ENCODE measurements around the gene RAX.
"Not testable (repeated sequence)": the region's sequence is repeated elsewhere in the genome, so short reads cannot be mapped to it uniquely, and the experiment has no call there.

Gene RAX

GRCh38 chr18:59266886-59267502, 6.3 kb downstream of the RAX start:
- Mint-ChIP-seq H3K4me3 (no peak overlapping the region), H3K4me1 (peaks cover 22% of the 10 kb centered on the region)
- DNase-seq (ENCODE audit: low spot score in 2 of 2) = no peak

GRCh38 chr18:59266459-59266858, 6.8 kb downstream of the RAX start:
- H3K4me1 Mint-ChIP-seq = peaks cover 22% of the 10 kb centered on the region
- H3K9me3 Mint-ChIP-seq = no peaks in the 10 kb centered on the region
- ATAC-seq (no peak), DNase-seq (ENCODE audit: low spot score in 2 of 2) (no peak)
- no peaks in the 10 kb centered on the region for H3K36me3 Mint-ChIP-seq
- no peak overlapping the region for H3K27ac Mint-ChIP-seq
- H3K4me3 Mint-ChIP-seq = no peak overlapping the region

More at GRCh38 chr18:59266886-59267502, 6.3 kb downstream of the RAX start:
- no peaks in the 10 kb centered on the region for H3K9me3 Mint-ChIP-seq
- no peak overlapping the region for H3K27ac Mint-ChIP-seq
- ATAC-seq = no peak
- no peaks in the 10 kb centered on the region for H3K36me3 Mint-ChIP-seq

DNA sequence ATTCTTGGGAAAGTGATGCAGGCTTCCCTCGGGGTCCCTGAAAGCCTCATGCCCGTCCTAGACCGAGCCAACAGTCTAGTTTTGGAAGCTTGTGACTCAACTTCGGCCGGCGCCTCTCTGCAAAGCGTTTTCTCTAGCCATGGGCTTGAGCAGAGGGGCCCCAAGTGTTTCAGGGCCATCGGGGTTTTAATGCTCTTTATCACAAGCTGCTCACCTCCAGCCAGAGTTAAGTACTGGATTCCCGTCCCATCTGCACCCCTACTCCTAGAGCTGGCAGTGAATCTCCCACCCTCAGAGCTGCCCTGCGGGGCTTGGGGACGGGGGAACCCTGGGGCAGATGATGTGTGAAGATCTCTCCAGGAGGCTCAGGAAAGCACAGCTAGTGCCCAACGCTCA, 7.3 kb downstream of the RAX start:
- Mint-ChIP-seq H3K27ac (no peak overlapping the region), H3K36me3 (no peaks in the 10 kb centered on the region), H3K4me1 (peaks cover 22% of the 10 kb centered on the region), H3K4me3 (peak overlapping the region; percentile 54), H3K9me3 (no peaks in the 10 kb centered on the region)
- ATAC-seq (no peak), DNase-seq (ENCODE audit: low spot score in 2 of 2) (no peak)

- DNase-seq (ENCODE audit: low spot score in 2 of 2) (peak in 1 of 2 donors; percentile 57), ATAC-seq (peak; percentile 60)
- Mint-ChIP-seq H3K9me3 (no peaks in the 10 kb centered on the region), H3K36me3 (no peaks in the 10 kb centered on the region), H3K4me3 (peak overlapping the region; percentile 54), H3K4me1 (peaks cover 22% of the 10 kb centered on the region), H3K27ac (no peak overlapping the region)
Observed at GRCh38 chr18:59265246-59265973, 7.8 kb downstream of the RAX start.

GRCh38 chr18:59264651-59265245, 8.5 kb downstream of the RAX start:
- Mint-ChIP-seq H3K27ac (no peak overlapping the region), H3K36me3 (no peaks in the 10 kb centered on the region), H3K4me3 (peak overlapping the region; percentile 54), H3K4me1 (peaks cover 20% of the 10 kb centered on the region), H3K9me3 (no peaks in the 10 kb centered on the region)
- DNase-seq (ENCODE audit: low spot score in 2 of 2) (no peak), ATAC-seq (no peak)

GRCh38 chr18:59264121-59264571, 9.1 kb downstream of the RAX start:
- no peaks in the 10 kb centered on the region for H3K36me3 Mint-ChIP-seq
- H3K4me1 Mint-ChIP-seq = peaks cover 15% of the 10 kb centered on the region
- H3K4me3 Mint-ChIP-seq = no peak overlapping the region
- peaks cover 3% of the 10 kb centered on the region for H3K9me3 Mint-ChIP-seq
- no peak for DNase-seq (ENCODE audit: low spot score in 2 of 2)
- ATAC-seq = no peak
- H3K27ac Mint-ChIP-seq = no peak overlapping the region

GRCh38 chr18:59263661-59264060, 9.6 kb downstream of the RAX start:
- Mint-ChIP-seq H3K4me1 (peaks cover 12% of the 10 kb centered on the region), H3K27ac (no peak overlapping the region), H3K4me3 (no peak overlapping the region), H3K9me3 (peaks cover 3% of the 10 kb centered on the region), H3K36me3 (no peaks in the 10 kb centered on the region)
- no peak for ATAC-seq
- no peak for DNase-seq (ENCODE audit: low spot score in 2 of 2)

DNA sequence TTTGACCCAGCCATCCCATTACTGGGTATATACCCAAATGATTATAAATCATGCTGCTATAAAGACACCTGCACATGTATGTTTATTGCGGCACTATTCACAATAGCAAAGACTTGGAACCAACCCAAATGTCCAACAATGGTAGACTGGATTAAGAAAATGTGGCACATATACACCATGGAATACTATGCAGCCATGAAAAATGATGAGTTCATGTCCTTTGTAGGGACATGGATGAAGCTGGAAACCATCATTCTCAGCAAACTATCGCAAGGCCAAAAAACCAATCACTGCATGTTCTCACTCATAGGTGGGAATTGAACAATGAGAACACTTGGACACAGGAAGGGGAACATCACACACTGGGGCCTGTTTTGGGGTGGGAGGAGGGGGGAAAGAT, 11.0 kb downstream of the RAX start:
- not testable (repeated sequence) for H3K9me3 Mint-ChIP-seq; H3K4me1 Mint-ChIP-seq; DNase-seq (ENCODE audit: low spot score in 2 of 2); H3K4me3 Mint-ChIP-seq; ATAC-seq; H3K36me3 Mint-ChIP-seq; H3K27ac Mint-ChIP-seq

- ATAC-seq; H3K9me3 Mint-ChIP-seq; H3K4me3 Mint-ChIP-seq; H3K27ac Mint-ChIP-seq; H3K36me3 Mint-ChIP-seq; H3K4me1 Mint-ChIP-seq; DNase-seq (ENCODE audit: low spot score in 2 of 2): not testable (repeated sequence)
Observed at GRCh38 chr18:59261842-59262241, 11.4 kb downstream of the RAX start.

GRCh38 chr18:59255491-59255890, 17.8 kb downstream of the RAX start:
- not testable (repeated sequence) for H3K4me3 Mint-ChIP-seq, H3K27ac Mint-ChIP-seq

GRCh38 chr18:59249199-59249774, 24.0 kb downstream of the RAX start:
- no peak for DNase-seq (ENCODE audit: low spot score in 2 of 2)
- Mint-ChIP-seq H3K4me1 (no peaks in the 10 kb centered on the region), H3K27ac (no peak overlapping the region), H3K4me3 (no peak overlapping the region), H3K9me3 (no peaks in the 10 kb centered on the region), H3K36me3 (no peaks in the 10 kb centered on the region)
- ATAC-seq = peak; percentile 40

More at GRCh38 chr18:59255491-59255890, 17.8 kb downstream of the RAX start:
- DNase-seq (ENCODE audit: low spot score in 2 of 2); H3K9me3 Mint-ChIP-seq; ATAC-seq; H3K4me1 Mint-ChIP-seq; H3K36me3 Mint-ChIP-seq: not testable (repeated sequence)

- H3K4me3 Mint-ChIP-seq = no peak overlapping the region
- H3K4me1 Mint-ChIP-seq = no peaks in the 10 kb centered on the region
- DNase-seq (ENCODE audit: low spot score in 2 of 2) (no peak), ATAC-seq (no peak)
- no peaks in the 10 kb centered on the region for H3K36me3 Mint-ChIP-seq
- no peak overlapping the region for H3K27ac Mint-ChIP-seq
- no peaks in the 10 kb centered on the region for H3K9me3 Mint-ChIP-seq
Observed at GRCh38 chr18:59246796-59247195, 26.5 kb downstream of the RAX start.

DNA sequence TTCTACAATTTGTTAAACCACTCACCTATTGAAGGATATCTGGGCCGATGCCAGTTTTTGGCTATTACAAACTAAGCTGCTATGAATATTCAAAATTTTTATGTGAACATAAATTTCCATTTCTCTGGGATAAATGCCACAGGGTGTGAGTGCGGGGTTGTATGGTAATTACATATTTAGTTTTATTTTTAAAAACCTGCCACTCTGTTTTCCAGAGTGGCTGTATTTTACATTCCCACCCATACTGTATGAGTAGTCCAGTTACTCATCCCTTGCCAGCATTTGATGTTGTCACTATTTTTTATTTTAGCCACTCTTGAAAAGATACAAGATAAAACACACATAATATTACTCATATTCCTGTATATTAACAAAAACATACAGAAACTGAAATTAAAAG, 30.3 kb downstream of the RAX start:
- Mint-ChIP-seq H3K36me3 (no peaks in the 10 kb centered on the region), H3K4me1 (no peaks in the 10 kb centered on the region), H3K27ac (no peak overlapping the region), H3K4me3 (no peak overlapping the region), H3K9me3 (peaks cover 4% of the 10 kb centered on the region)
- ATAC-seq = no peak
- DNase-seq (ENCODE audit: low spot score in 2 of 2) = no peak

- no peak overlapping the region for H3K27ac Mint-ChIP-seq
- H3K4me3 Mint-ChIP-seq = no peak overlapping the region
- H3K36me3 Mint-ChIP-seq = no peaks in the 10 kb centered on the region
- DNase-seq (ENCODE audit: low spot score in 2 of 2) = no peak
- peaks cover 7% of the 10 kb centered on the region for H3K9me3 Mint-ChIP-seq
- no peaks in the 10 kb centered on the region for H3K4me1 Mint-ChIP-seq
- no peak for ATAC-seq
Observed at GRCh38 chr18:59239642-59240041, 33.6 kb downstream of the RAX start.

- Mint-ChIP-seq H3K4me3 (no peak overlapping the region), H3K36me3 (no peaks in the 10 kb centered on the region), H3K27ac (no peak overlapping the region), H3K9me3 (peaks cover 7% of the 10 kb centered on the region), H3K4me1 (no peaks in the 10 kb centered on the region)
- no peak for DNase-seq (ENCODE audit: low spot score in 2 of 2)
- ATAC-seq = no peak
Observed at GRCh38 chr18:59238385-59238784, 34.9 kb downstream of the RAX start.

All from stimulated activated effector memory CD8-positive, alpha-beta T cell treated with anti-CD3 and anti-CD28 coated beads, Interleukin-12 subunit alpha, Interleukin-12 subunit beta, amount 100 ng/mL, for 72 hours (primary cell).